SW 1271 (cell line): Measurements from ENCODE around the gene HDGF.

ENCODE experiments used
- DNase-seq, 2 experiments: peaks; one replicate each; lab custom pipeline; 2025; lab: John Stamatoyannopoulos, UW

The HDGF gene

GRCh38 chr1:156725683-156726280 lies 25.7 kb downstream of the HDGF start:
- peak in 1 of 2 experiments; percentile 82 for DNase-seq

- no peak for DNase-seq
Observed at GRCh38 chr1:156721535-156721934, 29.9 kb downstream of the HDGF start.

- no peak for DNase-seq
Observed at GRCh38 chr1:156721131-156721530, 30.3 kb downstream of the HDGF start.

GRCh38 chr1:156717351-156717750 lies 34.1 kb downstream of the HDGF start:
- no peak for DNase-seq

GRCh38 chr1:156714830-156715229 lies 36.6 kb downstream of the HDGF start:
- DNase-seq = no peak

- no peak for DNase-seq
Observed at GRCh38 chr1:156712626-156713025, 38.8 kb downstream of the HDGF start.

- no peak for DNase-seq
Observed at GRCh38 chr1:156711011-156711817, 40.3 kb downstream of the HDGF start.

GRCh38 chr1:156709757-156710489 lies 41.6 kb downstream of the HDGF start:
- no peak for DNase-seq

- DNase-seq = no peak
Observed at GRCh38 chr1:156709031-156709430, 42.4 kb downstream of the HDGF start.

- no peak for DNase-seq
Observed at GRCh38 chr1:156708218-156708661, 43.2 kb downstream of the HDGF start.

GRCh38 chr1:156707417-156708217 lies 43.9 kb downstream of the HDGF start:
- no peak for DNase-seq

- DNase-seq = no peak
Observed at GRCh38 chr1:156706657-156707416, 44.6 kb downstream of the HDGF start.

- no peak for DNase-seq
Observed at GRCh38 chr1:156705918-156706656, 45.4 kb downstream of the HDGF start.

GRCh38 chr1:156705321-156705917 lies 46.1 kb downstream of the HDGF start, which contains the start of gene CRABP2:
Gene CRABP2, minus strand, starts transcription at chr1:156705583. Its CDS starts 137 bp downstream, at chr1:156705446.
- no peak for DNase-seq

- no peak for DNase-seq
Observed at GRCh38 chr1:156704930-156705320, 46.5 kb downstream of the HDGF start.

- DNase-seq = no peak
Observed at GRCh38 chr1:156704166-156704711, 47.2 kb downstream of the HDGF start.

GRCh38 chr1:156703741-156704140 lies 47.7 kb downstream of the HDGF start:
- DNase-seq = no peak

GRCh38 chr1:156703336-156703735 lies 48.1 kb downstream of the HDGF start:
- no peak for DNase-seq

GRCh38 chr1:156700736-156701531 lies 50.5 kb downstream of the HDGF start:
- DNase-seq = no peak
